Non-pigmented ciliary epithelial cell (primary cell): Measurements from ENCODE around the gene GCLM.

ENCODE experiments used
- DNase-seq: peaks from one replicate; pipeline ENCODE4 v3.0.0-alpha.2; 2010; ENCODE audit warnings: low read depth

GCLM gene

DNA sequence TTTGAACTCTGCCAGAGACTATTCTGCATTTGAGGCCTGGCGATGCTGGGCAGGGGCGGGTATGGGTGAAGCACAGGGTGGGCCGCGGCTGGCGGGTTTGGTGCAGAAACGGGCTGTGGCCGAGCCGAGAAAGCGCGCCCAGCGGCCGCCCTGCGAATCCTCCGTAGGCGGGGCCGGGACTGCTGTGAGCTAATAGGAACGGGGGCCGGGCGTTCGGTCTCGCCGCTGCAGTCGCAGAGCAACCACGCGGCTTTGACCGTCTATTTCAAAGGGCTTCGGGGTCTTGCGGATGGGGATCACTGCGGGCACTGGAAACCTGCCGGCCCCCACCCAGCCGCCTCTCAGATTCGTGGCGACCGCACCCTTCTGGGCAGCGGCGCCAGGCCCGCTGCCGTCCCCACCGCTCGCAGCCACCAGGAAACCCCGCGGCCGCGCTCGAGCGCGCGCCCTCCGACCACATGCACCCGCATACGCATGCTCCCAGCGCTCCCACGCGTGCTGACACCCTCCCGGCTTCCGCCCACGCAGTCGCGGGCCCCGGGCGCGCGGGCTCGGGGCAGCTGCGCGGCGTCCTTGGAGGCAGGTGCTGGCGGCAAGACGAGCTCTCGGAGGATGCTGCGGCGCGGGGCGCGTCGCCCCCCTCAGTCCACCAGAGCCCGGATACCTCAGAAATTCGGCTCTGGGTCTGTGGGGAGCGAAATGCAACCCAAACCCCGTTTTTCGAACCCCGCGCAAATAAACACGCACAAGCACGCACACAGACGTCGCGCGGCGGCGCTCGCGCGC lies 62.8 kb downstream of the GCLM start:
- DNase-seq = no peak

DNA sequence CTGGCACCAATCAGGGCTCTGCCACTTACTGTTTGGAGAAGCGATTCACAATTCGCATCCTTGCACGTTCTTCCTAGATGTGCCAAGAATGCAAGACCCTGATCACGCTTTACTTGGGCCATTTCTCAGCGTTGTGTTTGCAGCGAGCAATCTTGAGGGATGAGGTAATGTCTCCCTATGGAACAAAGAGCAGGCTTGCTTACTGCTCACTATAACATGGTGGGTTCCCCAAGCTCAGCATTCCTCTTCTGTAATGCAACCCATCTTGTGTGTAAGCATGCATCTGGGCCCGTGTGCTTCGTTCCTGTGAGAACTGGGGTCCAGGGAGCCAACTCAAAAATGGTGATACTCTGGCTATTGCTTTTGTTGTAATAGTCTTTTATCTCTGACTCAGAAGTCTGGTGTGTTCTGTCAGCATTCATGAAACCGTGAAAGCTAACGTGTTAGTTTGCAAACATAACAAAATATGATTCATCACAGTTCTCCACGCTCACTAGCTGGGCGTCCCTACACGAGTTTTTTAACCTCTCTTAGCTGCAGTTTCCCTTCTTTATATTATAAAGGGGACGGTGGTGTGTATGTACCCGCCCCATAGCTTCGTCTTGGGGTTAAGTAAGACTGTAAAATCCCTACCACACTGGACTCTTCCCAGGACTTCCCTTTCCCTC lies 63.6 kb downstream of the GCLM start:
- DNase-seq = peak; percentile 81

DNA sequence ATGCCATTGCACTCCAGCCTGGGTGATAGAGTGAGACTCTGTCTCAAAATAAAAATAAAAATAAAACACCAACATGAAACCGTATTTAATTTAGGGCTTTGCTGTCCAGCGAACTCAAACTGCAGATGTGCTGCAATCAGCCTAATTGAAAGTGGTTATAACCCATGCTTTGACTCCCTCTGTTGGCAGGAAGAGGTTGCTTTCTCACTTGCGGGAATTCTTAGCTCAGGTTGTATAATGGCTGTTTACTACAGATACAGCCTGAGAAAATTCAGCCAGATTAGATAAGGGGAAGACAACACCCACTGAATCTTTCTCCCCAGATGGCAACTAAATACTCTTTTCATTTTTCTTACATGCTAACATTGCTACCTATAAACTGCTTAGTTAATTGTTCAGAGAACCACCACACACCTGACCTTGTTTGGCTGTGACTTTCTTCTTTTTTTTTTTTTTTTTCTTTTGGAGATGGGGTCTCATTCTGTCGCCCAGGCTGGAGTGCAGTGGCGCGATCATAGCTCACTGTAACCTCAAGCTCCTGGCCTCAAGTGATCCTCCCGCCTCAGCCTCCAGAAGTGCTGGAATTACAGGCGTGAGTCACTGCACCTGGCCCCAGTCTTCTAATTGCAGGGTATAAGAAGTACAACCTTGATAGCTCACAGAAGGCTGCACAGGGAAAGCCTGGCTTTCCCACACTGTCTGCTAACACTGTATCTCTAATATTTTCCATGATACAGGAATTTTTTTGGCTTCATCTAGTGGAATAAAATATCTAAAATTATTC lies 64.8 kb downstream of the GCLM start:
- DNase-seq = peak; percentile 54

DNA sequence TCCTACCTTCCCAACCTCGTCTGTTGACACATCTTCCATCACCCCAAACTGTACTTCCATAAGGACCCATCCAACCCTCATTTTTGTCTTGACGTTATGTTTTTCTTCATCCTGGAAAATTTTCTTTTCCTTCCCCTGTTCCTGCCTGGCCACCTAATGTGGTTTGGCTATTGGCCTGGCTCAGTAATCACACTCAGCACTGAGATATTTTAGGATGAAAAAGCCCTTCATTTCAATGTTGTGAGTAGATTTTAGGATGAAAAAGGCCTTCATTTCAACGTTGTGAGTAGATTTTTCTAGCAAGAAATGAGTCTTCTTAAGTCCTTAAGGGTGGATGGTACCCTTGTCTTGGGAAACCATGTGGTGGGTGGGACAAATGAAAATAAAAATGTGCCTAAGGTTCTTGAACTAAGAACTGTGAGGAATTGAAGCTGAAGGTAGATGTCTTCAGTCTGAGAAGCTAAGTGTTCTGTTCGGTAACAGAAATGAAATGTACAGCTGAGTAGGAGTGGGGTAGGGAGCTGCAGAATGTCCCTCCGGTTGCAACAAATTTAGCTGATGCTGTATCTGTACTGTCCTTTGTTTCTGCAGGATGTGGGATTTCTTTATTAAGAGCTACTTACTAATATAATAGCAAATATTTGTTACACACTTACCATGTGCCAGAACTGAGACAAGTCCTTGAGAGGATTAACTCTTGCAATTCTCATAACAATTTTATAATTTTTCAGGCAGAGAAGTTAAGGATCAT lies 66.3 kb downstream of the GCLM start:
- no peak for DNase-seq

DNA sequence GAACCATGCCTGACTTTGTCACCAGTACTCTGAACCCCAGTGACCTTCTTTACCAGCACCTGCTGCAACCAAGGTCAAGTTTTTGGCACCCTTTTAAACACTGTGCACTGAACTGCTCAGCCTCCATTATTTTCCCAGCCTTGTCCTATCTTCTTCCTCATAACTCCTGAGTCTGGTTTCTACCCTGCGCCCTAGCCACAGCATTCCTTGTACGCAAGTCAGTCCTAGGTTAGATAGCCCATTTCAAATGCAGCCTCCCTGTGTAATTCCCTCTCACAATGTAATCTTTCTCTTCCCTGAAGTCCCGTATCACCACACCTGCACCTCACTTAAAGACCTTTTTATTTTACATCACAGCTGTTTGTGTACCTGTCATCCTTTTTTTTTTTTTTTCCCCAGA lies 67.5 kb downstream of the GCLM start:
- DNase-seq = no peak

DNA sequence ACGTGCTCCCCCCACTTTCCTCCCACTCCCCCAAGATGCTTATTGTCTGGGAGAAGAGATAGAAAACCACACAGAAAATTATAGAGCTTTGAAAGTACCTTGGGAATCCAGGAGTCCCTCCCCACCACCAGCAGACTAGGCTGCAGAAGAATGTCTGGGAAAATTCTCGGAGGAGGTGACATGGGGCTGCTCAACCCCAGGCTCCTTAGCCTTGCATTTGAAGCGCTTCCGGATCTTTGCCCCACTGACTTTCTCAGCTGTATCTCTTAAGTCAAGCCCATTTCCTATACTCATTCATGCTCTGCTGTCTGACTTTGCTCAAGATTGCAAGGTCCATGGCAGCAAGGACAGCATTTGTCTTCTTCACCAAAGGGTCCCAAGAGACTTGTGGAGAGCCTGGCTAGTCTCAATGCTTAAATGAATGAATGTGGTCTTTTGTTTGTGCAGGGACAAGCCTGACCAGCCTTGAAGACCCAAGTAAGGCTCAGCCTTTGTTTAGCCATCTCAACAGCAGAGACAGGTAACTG lies 68.2 kb downstream of the GCLM start:
- DNase-seq = no peak

DNA sequence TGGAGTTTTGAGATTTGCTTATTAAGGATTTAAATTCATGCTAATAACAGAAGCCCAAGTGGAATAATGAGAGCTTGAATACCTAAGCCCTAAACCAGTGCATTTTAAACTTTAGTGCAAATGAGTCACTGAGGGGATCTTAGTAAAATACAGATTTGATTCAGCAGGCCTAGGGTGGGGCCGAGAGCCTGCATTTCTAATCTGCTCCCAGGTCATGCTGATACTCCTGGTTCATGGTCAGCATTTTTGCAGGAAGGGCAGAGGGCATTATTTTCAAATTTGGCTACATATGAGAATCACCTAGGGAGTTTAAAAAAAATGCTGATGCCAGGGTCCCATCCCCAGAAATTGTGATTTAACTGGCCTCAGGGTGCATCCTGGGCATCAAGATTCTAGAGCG lies 69.5 kb downstream of the GCLM start:
- DNase-seq = no peak

DNA sequence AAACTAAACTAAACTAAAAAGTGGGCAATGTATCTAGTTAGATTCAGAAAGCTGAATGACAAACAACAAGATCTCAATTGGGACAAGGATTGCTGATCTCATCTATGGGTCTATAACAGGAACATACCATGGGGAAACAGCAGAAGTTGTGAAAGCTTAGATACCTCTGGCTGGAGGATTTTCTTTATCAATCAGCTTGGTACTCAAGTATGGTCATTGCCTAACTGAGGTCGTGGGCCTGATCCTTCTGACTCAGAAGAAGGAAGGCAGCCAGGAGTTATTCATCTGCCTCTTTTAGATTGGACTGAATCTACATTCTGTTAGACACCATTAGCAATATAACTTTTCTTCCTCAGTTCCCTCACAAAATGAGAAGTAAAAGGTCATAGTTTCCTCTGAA lies 69.9 kb downstream of the GCLM start:
- peak; percentile 75 for DNase-seq

DNA sequence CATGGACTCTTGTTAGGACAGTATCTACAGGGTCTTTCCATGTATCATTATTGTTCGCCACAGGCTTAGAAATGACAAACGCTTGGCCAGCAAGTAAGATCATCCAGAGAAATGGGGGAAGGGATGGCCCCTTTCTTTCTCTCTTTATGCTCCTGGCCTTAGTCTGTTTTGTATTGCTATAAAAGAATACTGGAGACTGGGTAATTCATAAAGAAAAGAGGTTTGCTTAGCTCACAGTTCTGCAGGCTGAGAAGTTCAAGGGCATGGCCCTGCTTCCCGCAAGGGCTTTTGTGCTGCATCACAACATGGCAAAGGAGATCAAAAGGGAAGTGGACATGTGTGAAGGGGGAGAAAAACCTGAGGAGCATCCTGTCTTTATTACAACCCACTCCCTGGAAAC lies 71.3 kb downstream of the GCLM start:
- DNase-seq = no peak
